SIG-M5 treated with dmso at 0.1 percent for 504 hours (cell line): ENCODE results near the gene SORBS2.

ENCODE experiments used
- DNase-seq: peaks from one replicate; lab custom pipeline; 2025; ENCODE audit not compliant: unreplicated experiment; lab: John Stamatoyannopoulos, UW

The SORBS2 gene

GRCh38 chr4:185680617-185681016 is 131.4 kb downstream of the SORBS2 start:
- no peak for DNase-seq

GRCh38 chr4:185679523-185679922 is 132.5 kb downstream of the SORBS2 start:
- no peak for DNase-seq

GRCh38 chr4:185677637-185678314 is 134.2 kb downstream of the SORBS2 start:
- no peak for DNase-seq

- DNase-seq: no peak
Measured at GRCh38 chr4:185672618-185673017, 139.4 kb downstream of the SORBS2 start.

- no peak for DNase-seq
Measured at GRCh38 chr4:185672151-185672550, 139.8 kb downstream of the SORBS2 start.

- no peak for DNase-seq
Measured at GRCh38 chr4:185671496-185671895, 140.5 kb downstream of the SORBS2 start.

- no peak for DNase-seq
Measured at GRCh38 chr4:185671066-185671465, 140.9 kb downstream of the SORBS2 start.

- no peak for DNase-seq
Measured at GRCh38 chr4:185669288-185669687, 142.7 kb downstream of the SORBS2 start.

GRCh38 chr4:185666156-185666555 is 145.8 kb downstream of the SORBS2 start:
- no peak for DNase-seq

GRCh38 chr4:185665655-185666054 is 146.3 kb downstream of the SORBS2 start:
- DNase-seq: no peak

GRCh38 chr4:185664481-185664880 is 147.5 kb downstream of the SORBS2 start:
- DNase-seq: no peak

GRCh38 chr4:185662030-185662778 is 149.8 kb downstream of the SORBS2 start:
- DNase-seq: no peak

- no peak for DNase-seq
Measured at GRCh38 chr4:185660340-185660739, 151.7 kb downstream of the SORBS2 start.

GRCh38 chr4:185657699-185658098 is 154.3 kb downstream of the SORBS2 start:
- no peak for DNase-seq

- no peak for DNase-seq
Measured at GRCh38 chr4:185657183-185657582, 154.8 kb downstream of the SORBS2 start.

- no peak for DNase-seq
Measured at GRCh38 chr4:185656467-185656931, 155.5 kb downstream of the SORBS2 start.

GRCh38 chr4:185654965-185655554 is 156.9 kb downstream of the SORBS2 start:
- no peak for DNase-seq

GRCh38 chr4:185654311-185654710 is 157.7 kb downstream of the SORBS2 start:
- no peak for DNase-seq

GRCh38 chr4:185651851-185652250 is 160.1 kb downstream of the SORBS2 start:
- no peak for DNase-seq

- DNase-seq: no peak
Measured at GRCh38 chr4:185651137-185651677, 160.8 kb downstream of the SORBS2 start.

- DNase-seq: no peak
Measured at GRCh38 chr4:185648631-185649030, 163.4 kb downstream of the SORBS2 start.

- DNase-seq: no peak
Measured at GRCh38 chr4:185645403-185645802, 166.6 kb downstream of the SORBS2 start.
